K562 (cell line): ENCODE results near the gene C11orf52. TPM values are rescaled to one million over a fixed set of nuclear protein-coding genes. Genes with fewer than 3 reads are reported as not detected.
A peak's percentile ranks its signal among the peaks of the same experiment; 100 is the strongest.

Source experiments
- CBFA2T2 ChIP-seq: fragments of 450-650 bp; conservative IDR thresholded peaks from 2 replicates; pipeline ENCODE4 v1.6.1; 2017; ENCODE audit warnings: mild to moderate bottlenecking
- EWSR1 ChIP-seq: fragments of 450-650 bp; IDR thresholded peaks from 2 replicates; pipeline ENCODE4 v1.6.1; 2018; ENCODE audit warnings: borderline replicate concordance, mild to moderate bottlenecking, low read depth, moderate library complexity; ENCODE audit not compliant: partially characterized antibody
- HMG20B ChIP-seq: fragments of 250-450 bp; sonication (Bioruptor Pico); IDR thresholded peaks from 2 replicates; pipeline ENCODE4 v1.5.0; 2021; ENCODE audit warnings: mild to moderate bottlenecking
- ILF3 ChIP-seq: fragments of 450-650 bp; IDR thresholded peaks from 2 replicates; pipeline ENCODE4 v1.6.1; 2018; ENCODE audit warnings: antibody characterized with exemption, mild to moderate bottlenecking, moderate library complexity, borderline replicate concordance
- JUN ChIP-seq, 2 experiments: sonication (generic) in 1 of 2; formaldehyde crosslinking in 1 of 2; IDR thresholded peaks; 2 replicates each; pipeline versions ENCODE4 v1.6.1 to v1.8.0; 2012 to 2022; ENCODE audit warnings: borderline replicate concordance in 2 of 2, mild to moderate bottlenecking in 2 of 2, improper control_type of control experiment in 1 of 2, low read depth in 1 of 2, low read length in 1 of 2, missing genetic modification reagents in 1 of 2
- NBN ChIP-seq: fragments of 450-650 bp; IDR thresholded peaks from 2 replicates; pipeline ENCODE4 v1.6.1; 2016; ENCODE audit warnings: low read depth, mild to moderate bottlenecking
- PBX2 ChIP-seq, 2 experiments: IDR thresholded peaks in 1 of 2; conservative IDR thresholded peaks in 1 of 2; 2 replicates each; pipeline ENCODE4 v1.6.1; 2016; ENCODE audit warnings: low read depth in 2 of 2, mild to moderate bottlenecking in 1 of 2, missing compliant biosample characterization in 1 of 2, missing genetic modification characterization in 1 of 2, moderate library complexity in 1 of 2
- TEAD4 ChIP-seq, 2 experiments: sonication (generic) in 1 of 2; formaldehyde crosslinking in 1 of 2; IDR thresholded peaks; 2 replicates each; pipeline versions ENCODE4 v1.6.1 to v1.8.0; 2012 to 2022; ENCODE audit warnings: borderline replicate concordance in 1 of 2, inconsistent platforms in 1 of 2, low read length in 1 of 2, mild to moderate bottlenecking in 1 of 2, missing genetic modification reagents in 1 of 2
- ZBED1 ChIP-seq: IDR thresholded peaks from 2 replicates; pipeline ENCODE4 v1.6.1; 2014
- ZNF436 ChIP-seq: fragments of 250-450, 450-650 bp; sonication (Bioruptor Pico); formaldehyde crosslinking; IDR thresholded peaks from 2 replicates; pipeline ENCODE4 v1.7.0; 2020; ENCODE audit warnings: mild to moderate bottlenecking
- polyA plus RNA-seq, 8 experiments: library from polyadenylated mRNA; depleted of rRNA in 4 of 8; stranded (reverse) in 5 of 8; unstranded in 3 of 8; fragments of >200 nt; fragmentation: Nextera tagmentation in 2 of 8; fragmentation: Illumina TruSeq in 1 of 8; extraction: Ambion mirVana in 2 of 8; extraction: Trizol in 1 of 8; gene quantifications; 2 replicates each; pipeline versions ENCODE4 v1.2.1 to v1.2.3, GENCODE V29; 2011 to 2014; ENCODE audit warnings: inconsistent platforms in 1 of 8, missing spikeins in 1 of 8
- total RNA-seq, 7 experiments: library from RNA; depleted of rRNA in 6 of 7; stranded (reverse); fragments of >200 nt in 6 of 7; fragmentation: Illumina TruSeq in 2 of 7; extraction: Trizol in 2 of 7; gene quantifications; 2 replicates each; pipeline versions ENCODE4 v1.2.1 to v1.2.3, GENCODE V29; 2011 to 2021; ENCODE audit warnings: low replicate concordance in 1 of 7
- TF ChIP-seq, protein P1 (sequence below): fragments of 200-800 bp; sonication (Bioruptor generic); IDR thresholded peaks from 2 replicates; pipeline ENCODE4 v1.6.1; 2016; ENCODE audit warnings: missing genetic modification characterization, missing compliant biosample characterization
- TF ChIP-seq, protein P2 (sequence below), 2 experiments: IDR thresholded peaks; 2 replicates each; pipeline ENCODE4 v1.6.1; 2011; ENCODE audit warnings: borderline replicate concordance in 1 of 2, control low read depth in 1 of 2, low read depth in 1 of 2, low read length in 1 of 2, mild to moderate bottlenecking in 1 of 2, mixed read lengths in 1 of 2, moderate library complexity in 1 of 2; ENCODE audit not compliant: insufficient read depth in 1 of 2, insufficient read length in 1 of 2, poor library complexity in 1 of 2, severe bottlenecking in 1 of 2; ENCODE audit errors: extremely low read depth in 1 of 2

The C11orf52 gene
- total and polyA plus RNA-seq, 9 of the 15 experiments (the other 6 are each of a cell fraction or from before 2014, with no cell fraction given), result 0.29 to 2.9 (median 1.0) TPM

- TF ChIP-seq PBX2 (CRISPR knock-in tag; IDR thresholded peaks at IDR 0.05; ENCODE audit: low read depth) (no peak), PBX2 (tag; conservative IDR thresholded peaks at IDR 0.05; ENCODE audit: low read depth) (no peak), NBN (no peak; the same call in 1 of the 2 replicates), HMG20B (CRISPR knock-in tag) (no peak), ILF3 (no peak), ZNF436 (CRISPR knock-in tag) (no peak), JUN (IDR thresholded peaks at IDR 0.05; ENCODE audit: borderline replicate concordance, low read depth, low read length) (no peak), JUN (CRISPR knock-in tag; IDR thresholded peaks at IDR 0.05; ENCODE audit: borderline replicate concordance) (no peak), TEAD4 (IDR thresholded peaks at IDR 0.05; ENCODE audit: low read length) (peak; percentile 36; the same call in 1 of the 2 replicates), TEAD4 (CRISPR knock-in tag; IDR thresholded peaks at IDR 0.05; ENCODE audit: borderline replicate concordance) (no peak), ZBED1 (no peak), EWSR1 (no peak), CBFA2T2 (no peak)
- TF ChIP-seq, protein P1, sequence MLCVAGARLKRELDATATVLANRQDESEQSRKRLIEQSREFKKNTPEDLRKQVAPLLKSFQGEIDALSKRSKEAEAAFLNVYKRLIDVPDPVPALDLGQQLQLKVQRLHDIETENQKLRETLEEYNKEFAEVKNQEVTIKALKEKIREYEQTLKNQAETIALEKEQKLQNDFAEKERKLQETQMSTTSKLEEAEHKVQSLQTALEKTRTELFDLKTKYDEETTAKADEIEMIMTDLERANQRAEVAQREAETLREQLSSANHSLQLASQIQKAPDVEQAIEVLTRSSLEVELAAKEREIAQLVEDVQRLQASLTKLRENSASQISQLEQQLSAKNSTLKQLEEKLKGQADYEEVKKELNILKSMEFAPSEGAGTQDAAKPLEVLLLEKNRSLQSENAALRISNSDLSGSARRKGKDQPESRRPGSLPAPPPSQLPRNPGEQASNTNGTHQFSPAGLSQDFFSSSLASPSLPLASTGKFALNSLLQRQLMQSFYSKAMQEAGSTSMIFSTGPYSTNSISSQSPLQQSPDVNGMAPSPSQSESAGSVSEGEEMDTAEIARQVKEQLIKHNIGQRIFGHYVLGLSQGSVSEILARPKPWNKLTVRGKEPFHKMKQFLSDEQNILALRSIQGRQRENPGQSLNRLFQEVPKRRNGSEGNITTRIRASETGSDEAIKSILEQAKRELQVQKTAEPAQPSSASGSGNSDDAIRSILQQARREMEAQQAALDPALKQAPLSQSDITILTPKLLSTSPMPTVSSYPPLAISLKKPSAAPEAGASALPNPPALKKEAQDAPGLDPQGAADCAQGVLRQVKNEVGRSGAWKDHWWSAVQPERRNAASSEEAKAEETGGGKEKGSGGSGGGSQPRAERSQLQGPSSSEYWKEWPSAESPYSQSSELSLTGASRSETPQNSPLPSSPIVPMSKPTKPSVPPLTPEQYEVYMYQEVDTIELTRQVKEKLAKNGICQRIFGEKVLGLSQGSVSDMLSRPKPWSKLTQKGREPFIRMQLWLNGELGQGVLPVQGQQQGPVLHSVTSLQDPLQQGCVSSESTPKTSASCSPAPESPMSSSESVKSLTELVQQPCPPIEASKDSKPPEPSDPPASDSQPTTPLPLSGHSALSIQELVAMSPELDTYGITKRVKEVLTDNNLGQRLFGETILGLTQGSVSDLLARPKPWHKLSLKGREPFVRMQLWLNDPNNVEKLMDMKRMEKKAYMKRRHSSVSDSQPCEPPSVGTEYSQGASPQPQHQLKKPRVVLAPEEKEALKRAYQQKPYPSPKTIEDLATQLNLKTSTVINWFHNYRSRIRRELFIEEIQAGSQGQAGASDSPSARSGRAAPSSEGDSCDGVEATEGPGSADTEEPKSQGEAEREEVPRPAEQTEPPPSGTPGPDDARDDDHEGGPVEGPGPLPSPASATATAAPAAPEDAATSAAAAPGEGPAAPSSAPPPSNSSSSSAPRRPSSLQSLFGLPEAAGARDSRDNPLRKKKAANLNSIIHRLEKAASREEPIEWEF (CRISPR knock-in tag), result no peak
- TF ChIP-seq, protein P2, sequence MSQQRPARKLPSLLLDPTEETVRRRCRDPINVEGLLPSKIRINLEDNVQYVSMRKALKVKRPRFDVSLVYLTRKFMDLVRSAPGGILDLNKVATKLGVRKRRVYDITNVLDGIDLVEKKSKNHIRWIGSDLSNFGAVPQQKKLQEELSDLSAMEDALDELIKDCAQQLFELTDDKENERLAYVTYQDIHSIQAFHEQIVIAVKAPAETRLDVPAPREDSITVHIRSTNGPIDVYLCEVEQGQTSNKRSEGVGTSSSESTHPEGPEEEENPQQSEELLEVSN (IDR thresholded peaks at IDR 0.05; ENCODE audit: borderline replicate concordance in 1 of 2, extremely low read depth in 1 of 2, insufficient read depth in 1 of 2, insufficient read length in 1 of 2, low read depth in 1 of 2, low read length in 1 of 2, poor library complexity in 1 of 2, severe bottlenecking in 1 of 2), result peak; percentile 65 to 75
These were observed 8.0 kb downstream of the C11orf52 start (continued) for GRCh38 chr11:111926505-111927391.
